Activated CD4-positive, alpha-beta T cell treated with anti-CD3 and anti-CD28 coated beads for 36 hours (primary cell): Measurements from ENCODE around the gene CDCP1. TPM values are rescaled to one million over a fixed set of nuclear protein-coding genes. Genes with fewer than 3 reads are reported as not detected.

Experiments used
- ATAC-seq: fragments of 200-7000 bp; cut with Tn5 transposase; one replicate; pipeline ENCODE4 v1.10.0; 2021; ENCODE audit warnings: mild to moderate bottlenecking, moderate library complexity
- CTCF ChIA-PET: fragments of 350-600 bp; sonication (Branson Sonifier 250); formaldehyde crosslinking; loops from one replicate; lab custom pipeline; 2021; ENCODE audit warnings: antibody characterized with exemption; lab: Charles Lee
- POLR2A ChIA-PET: fragments of 350-600 bp; sonication (Branson Sonifier 250); formaldehyde crosslinking; loops from one replicate; lab custom pipeline; 2021; ENCODE audit warnings: antibody characterized with exemption, inconsistent platforms; lab: Charles Lee
- DNase-seq: peaks from one replicate; pipeline ENCODE4 v3.0.0-alpha.2; 2020
- H3K27ac Mint-ChIP-seq: one replicate; pipeline ENCODE4 v1.8.0; 2021; ENCODE audit warnings: mixed read lengths
- H3K27me3 Mint-ChIP-seq: one replicate; pipeline ENCODE4 v1.8.0; 2021; ENCODE audit warnings: mixed read lengths
- H3K36me3 Mint-ChIP-seq: one replicate; pipeline ENCODE4 v1.8.0; 2021; ENCODE audit warnings: low read depth, mixed read lengths
- H3K4me1 Mint-ChIP-seq: one replicate; pipeline ENCODE4 v1.8.0; 2021; ENCODE audit warnings: mixed read lengths
- H3K4me3 Mint-ChIP-seq: one replicate; pipeline ENCODE4 v1.8.0; 2021; ENCODE audit warnings: mild to moderate bottlenecking, moderate library complexity, mixed read lengths
- H3K9me3 Mint-ChIP-seq: one replicate; pipeline ENCODE4 v1.8.0; 2021; ENCODE audit warnings: low read depth, mixed read lengths
- intact Hi-C, 2 experiments: fragments of 100-400 bp; cut with DNase I in 1 of 2; cut with micrococcal nuclease in 1 of 2; formaldehyde crosslinking; loops; one replicate each; pipeline versions ENCODE4 v1.14.2 to v1.15.1; 2022 to 2024; cut with DNase I, micrococcal nuclease
- total RNA-seq, 2 experiments: library from RNA; stranded (reverse); gene quantifications; one replicate each; pipeline ENCODE4 v1.2.3, GENCODE V29; 2021

CDCP1 gene
- total RNA-seq, 2 experiments from 2014 or later, result 3.7 to 5.8 TPM

DNA sequence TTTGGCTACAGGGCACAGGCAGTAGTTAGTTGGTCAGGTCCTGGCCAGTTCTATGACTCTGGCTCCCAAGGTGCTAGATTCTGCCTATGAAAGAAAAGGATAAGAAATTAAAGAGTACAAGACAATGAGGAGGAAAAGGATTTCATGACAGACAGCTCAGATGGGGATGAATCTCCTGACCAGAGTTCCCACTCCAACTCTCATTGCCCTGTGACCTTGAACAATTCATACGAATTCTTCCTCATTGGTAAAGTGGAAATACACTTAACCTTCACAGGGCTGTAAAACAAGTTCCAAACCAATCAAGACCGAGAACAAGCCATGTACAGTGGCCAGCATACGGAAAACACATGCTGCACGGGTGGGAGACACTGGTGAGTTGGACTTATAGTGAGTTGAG lies 96.4 kb downstream of the CDCP1 start:
- CTCF ChIA-PET, result interaction anchor here (0.6 to 1.5 kb wide), 5 partner anchors 8 to 157 kb away, joined by 3 to 8 read pairs (median 3); no protein-coding TSS in a partner anchor
- H3K4me1 Mint-ChIP-seq, result peaks cover 10% of the 10 kb centered on the region

DNA sequence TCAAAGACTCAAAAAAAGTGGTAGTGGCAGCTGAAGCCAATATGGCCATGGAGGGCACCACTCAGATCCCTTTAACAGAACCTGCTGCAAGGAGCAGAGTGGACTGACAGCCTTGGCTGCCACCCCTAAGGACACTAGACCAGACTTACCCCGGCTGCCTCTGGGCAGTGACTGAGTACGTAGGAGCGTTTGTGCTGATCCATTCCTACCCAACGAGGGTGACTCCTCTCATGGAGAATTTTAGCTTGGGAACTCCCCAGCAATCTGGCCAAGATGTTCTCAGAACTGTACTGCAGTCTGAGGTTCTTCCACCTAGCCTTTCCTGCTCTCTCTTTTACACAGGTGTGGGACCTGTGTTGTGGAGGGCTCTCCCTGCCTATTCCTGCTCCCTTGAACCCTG lies 97.9 kb downstream of the CDCP1 start:
- POLR2A ChIA-PET, result no interaction called here
- Mint-ChIP-seq H3K9me3 (no peaks in the 10 kb centered on the region), H3K36me3 (no peaks in the 10 kb centered on the region), H3K4me3 (no peak overlapping the region), H3K27ac (no peak overlapping the region), H3K4me1 (no peaks in the 10 kb centered on the region), H3K27me3 (peaks cover 7% of the 10 kb centered on the region)
- DNase-seq (no peak), ATAC-seq (no peak)
- intact Hi-C loops, result no loop called here
- CTCF ChIA-PET, result interaction anchor here (0.5 to 1.9 kb wide), 3 partner anchors 10 to 94 kb away, joined by 3 to 5 read pairs (median 4); no protein-coding TSS in a partner anchor

More for the DNA sequence above, 96.4 kb downstream of the CDCP1 start:
- no peaks in the 10 kb centered on the region for H3K36me3 Mint-ChIP-seq
- intact Hi-C loops, result no loop called here
- H3K27ac Mint-ChIP-seq, result no peak overlapping the region
- ATAC-seq (no peak), DNase-seq (no peak)
- POLR2A ChIA-PET, result no interaction called here
- no peaks in the 10 kb centered on the region for H3K9me3 Mint-ChIP-seq
- H3K27me3 Mint-ChIP-seq, result peaks cover 7% of the 10 kb centered on the region
- H3K4me3 Mint-ChIP-seq, result no peak overlapping the region

DNA sequence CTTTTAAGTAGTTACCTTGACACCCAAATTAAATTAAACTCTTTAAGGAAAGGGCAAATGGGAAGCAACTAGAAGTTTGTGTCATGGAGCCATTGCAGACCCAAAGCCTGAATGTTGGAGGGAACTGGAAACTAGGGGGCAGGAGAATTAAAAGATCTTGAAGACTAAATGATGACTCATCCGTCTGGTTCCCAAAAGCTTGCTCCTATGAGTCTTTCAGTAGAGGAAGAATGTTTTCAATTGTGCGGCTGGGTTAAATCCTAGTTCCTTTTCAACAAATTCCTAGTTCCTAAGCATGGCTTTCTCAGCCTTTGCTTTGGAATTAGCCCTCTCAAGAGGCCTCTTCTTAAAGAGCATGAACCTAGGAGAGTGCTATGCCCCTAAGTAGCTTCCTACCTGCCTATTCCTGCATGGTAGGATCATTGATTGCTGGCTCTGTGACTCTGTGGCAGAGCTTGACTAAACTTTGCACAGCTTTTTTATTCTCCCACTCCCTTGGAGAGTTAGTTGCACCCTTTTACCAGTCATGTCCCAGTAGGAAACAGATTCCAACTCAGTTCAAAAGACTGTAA lies 102.4 kb downstream of the CDCP1 start:
- intact Hi-C loops, result loop anchor here in 1 of 2 experiments (5.0 kb wide), 3 partner anchors 63 to 463 kb away; no protein-coding TSS in a partner anchor
- CTCF ChIA-PET, result interaction anchor here (1.5 to 9.4 kb wide), 3 partner anchors 11 to 323 kb away, joined by 3 to 210 read pairs (median 57); no protein-coding TSS in a partner anchor

DNA sequence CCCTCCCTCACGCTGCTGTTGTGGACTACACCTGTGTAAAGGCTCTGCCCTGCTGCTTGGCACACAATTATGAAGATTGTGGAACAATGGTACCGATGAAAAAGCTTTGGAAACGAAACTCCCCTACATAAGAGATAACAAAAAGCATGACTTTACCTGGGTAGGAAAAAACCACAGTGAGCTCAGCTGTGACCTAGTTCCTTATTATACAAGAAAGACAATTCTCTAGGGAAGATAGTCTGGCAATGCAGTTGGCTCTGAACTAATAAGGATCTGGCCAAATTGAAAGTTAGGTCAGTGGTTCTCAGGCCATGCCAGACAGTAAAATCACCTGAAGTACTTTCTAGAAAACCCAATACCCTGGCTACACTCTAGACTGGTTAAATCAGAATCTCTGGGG lies 104.0 kb downstream of the CDCP1 start:
- H3K27me3 Mint-ChIP-seq, result peaks cover 3% of the 10 kb centered on the region
- H3K9me3 Mint-ChIP-seq, result no peaks in the 10 kb centered on the region
- intact Hi-C loops, result loop anchor here in 1 of 2 experiments (5.0 kb wide), 3 partner anchors 65 to 465 kb away; no protein-coding TSS in a partner anchor
- CTCF ChIA-PET, result interaction anchor here (0.6 to 9.4 kb wide), 27 partner anchors 8 to 618 kb away, joined by 3 to 210 read pairs (median 4); no protein-coding TSS in a partner anchor
- no peak for DNase-seq
- H3K27ac Mint-ChIP-seq, result no peak overlapping the region
- H3K4me1 Mint-ChIP-seq, result peaks cover 23% of the 10 kb centered on the region
- POLR2A ChIA-PET, result interaction anchor here (1.5 kb wide), 1 partner anchor 168 kb away, joined by 3 read pairs; no protein-coding TSS in a partner anchor
- no peak overlapping the region for H3K4me3 Mint-ChIP-seq
- no peaks in the 10 kb centered on the region for H3K36me3 Mint-ChIP-seq
- no peak for ATAC-seq

More for the DNA sequence above, 102.4 kb downstream of the CDCP1 start:
- POLR2A ChIA-PET, result no interaction called here
- no peak for DNase-seq
- peaks cover 3% of the 10 kb centered on the region for H3K27me3 Mint-ChIP-seq
- H3K4me3 Mint-ChIP-seq, result no peak overlapping the region
- no peaks in the 10 kb centered on the region for H3K36me3 Mint-ChIP-seq
- peaks cover 23% of the 10 kb centered on the region for H3K4me1 Mint-ChIP-seq
- no peak for ATAC-seq
- H3K9me3 Mint-ChIP-seq, result no peaks in the 10 kb centered on the region
- no peak overlapping the region for H3K27ac Mint-ChIP-seq

DNA sequence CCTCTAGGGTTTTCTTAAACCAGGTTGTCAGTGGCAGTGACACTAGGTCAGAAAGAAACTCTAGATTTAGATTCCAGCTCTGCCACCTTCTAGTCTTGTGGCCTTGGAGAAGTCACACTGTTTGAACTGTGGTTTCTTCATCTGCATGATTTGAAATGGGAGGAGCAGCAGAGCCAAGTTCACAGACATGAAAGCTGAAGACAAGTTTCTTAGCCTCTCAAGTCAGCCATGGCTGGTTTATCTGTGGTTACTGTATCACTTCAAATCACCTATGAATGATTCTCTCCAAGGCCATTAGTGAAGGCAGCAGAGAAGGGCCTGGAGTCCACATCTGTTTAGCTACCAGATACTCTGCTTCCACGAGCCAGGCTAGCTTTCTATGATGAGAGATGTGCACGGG lies 104.5 kb downstream of the CDCP1 start:
- intact Hi-C loops, result loop anchor here in 1 of 2 experiments (5.0 kb wide), 3 partner anchors 66 to 466 kb away; no protein-coding TSS in a partner anchor
- POLR2A ChIA-PET, result interaction anchor here (1.5 kb wide), 1 partner anchor 169 kb away, joined by 3 read pairs; no protein-coding TSS in a partner anchor
- DNase-seq (no peak), ATAC-seq (peak; percentile 17)
- peaks cover 27% of the 10 kb centered on the region for H3K4me1 Mint-ChIP-seq
- CTCF ChIA-PET, result interaction anchor here (0.7 to 9.4 kb wide), 37 partner anchors 8 to 618 kb away, joined by 3 to 210 read pairs (median 4); partner anchors contain the start of gene CDCP1
- peaks cover 7% of the 10 kb centered on the region for H3K27me3 Mint-ChIP-seq
- no peak overlapping the region for H3K4me3 Mint-ChIP-seq
- no peaks in the 10 kb centered on the region for H3K9me3 Mint-ChIP-seq
- H3K36me3 Mint-ChIP-seq, result no peaks in the 10 kb centered on the region
- H3K27ac Mint-ChIP-seq, result no peak overlapping the region

DNA sequence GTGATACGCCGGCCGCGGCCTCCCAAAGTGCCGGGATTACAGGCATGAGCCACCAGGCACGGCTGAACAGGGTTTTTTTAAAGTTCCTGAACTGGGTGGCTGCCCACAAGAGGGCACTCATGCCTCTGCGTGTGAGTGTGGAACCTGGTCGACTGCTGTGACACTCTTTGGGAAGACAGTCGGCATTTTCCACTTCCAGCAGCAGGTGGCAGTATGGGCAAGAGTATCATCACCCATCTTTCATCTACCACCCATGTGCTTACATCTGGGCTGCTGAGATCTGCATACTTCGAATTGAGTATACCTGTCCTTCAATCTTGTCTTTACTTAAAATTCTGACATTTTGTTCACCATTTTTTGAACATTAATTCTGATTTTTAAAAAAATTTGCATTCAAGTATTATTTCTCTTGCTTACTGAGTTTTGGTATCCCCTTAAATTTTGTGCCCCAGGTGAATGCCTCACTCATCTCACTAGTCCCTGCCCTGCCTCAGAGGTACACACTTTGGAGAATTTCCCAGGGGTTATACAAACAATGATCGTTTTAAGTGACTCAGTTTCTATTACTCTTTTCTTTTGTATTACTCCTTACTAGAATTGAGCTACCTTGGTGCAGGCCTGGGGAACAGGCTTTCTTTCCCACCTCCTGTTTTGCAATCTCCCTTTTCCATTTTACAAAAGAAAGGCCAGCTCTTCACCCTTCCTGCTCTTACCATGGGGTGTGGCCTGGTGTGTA lies 108.3 kb downstream of the CDCP1 start:
- peaks cover 45% of the 10 kb centered on the region for H3K4me1 Mint-ChIP-seq
- H3K36me3 Mint-ChIP-seq, result no peaks in the 10 kb centered on the region
- intact Hi-C loops, result loop anchor here (1.0 to 10.0 kb wide), 14 partner anchors 17 to 1041 kb away; partner anchors contain the start of gene TMEM158 (in 1 of the 2)
- no peak overlapping the region for H3K4me3 Mint-ChIP-seq
- no peak overlapping the region for H3K27ac Mint-ChIP-seq
- ATAC-seq, result peak; percentile 84
- ChIA-PET POLR2A (interaction anchor here (0.6 kb wide), 2 partner anchors 409 to 462 kb away, joined by 3 read pairs; no protein-coding TSS in a partner anchor), CTCF (interaction anchor here (0.6 to 9.4 kb wide), 33 partner anchors 8 to 1041 kb away, joined by 3 to 210 read pairs (median 3); partner anchors contain the start of gene LIMD1)
- peaks cover 15% of the 10 kb centered on the region for H3K27me3 Mint-ChIP-seq
- peak; percentile 95 for DNase-seq
- no peaks in the 10 kb centered on the region for H3K9me3 Mint-ChIP-seq

DNA sequence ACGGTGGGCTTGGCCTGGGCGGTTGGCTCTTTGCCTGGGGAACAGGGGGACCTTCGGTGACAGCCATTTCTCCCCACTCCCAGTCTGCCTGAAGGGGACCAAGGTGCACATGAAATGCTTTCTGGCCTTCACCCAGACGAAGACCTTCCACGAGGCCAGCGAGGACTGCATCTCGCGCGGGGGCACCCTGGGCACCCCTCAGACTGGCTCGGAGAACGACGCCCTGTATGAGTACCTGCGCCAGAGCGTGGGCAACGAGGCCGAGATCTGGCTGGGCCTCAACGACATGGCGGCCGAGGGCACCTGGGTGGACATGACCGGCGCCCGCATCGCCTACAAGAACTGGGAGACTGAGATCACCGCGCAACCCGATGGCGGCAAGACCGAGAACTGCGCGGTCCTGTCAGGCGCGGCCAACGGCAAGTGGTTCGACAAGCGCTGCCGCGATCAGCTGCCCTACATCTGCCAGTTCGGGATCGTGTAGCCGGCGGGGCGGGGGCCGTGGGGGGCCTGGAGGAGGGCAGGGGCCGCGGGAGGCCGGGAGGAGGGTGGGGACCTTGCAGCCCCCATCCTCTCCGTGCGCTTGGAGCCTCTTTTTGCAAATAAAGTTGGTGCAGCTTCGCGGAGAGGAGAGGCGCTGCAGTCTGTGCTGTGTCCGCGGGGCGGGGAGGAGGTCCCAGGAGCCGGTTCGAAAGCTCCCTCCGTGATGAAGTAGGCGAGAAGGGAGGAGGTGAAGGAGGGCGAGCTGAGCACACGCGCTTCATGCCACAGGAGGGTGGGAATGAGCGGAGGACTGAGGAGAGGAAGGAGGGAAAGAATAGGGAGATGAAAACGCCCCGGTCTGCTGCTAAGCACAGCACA lies 110.5 kb downstream of the CDCP1 start:
- Mint-ChIP-seq H3K9me3 (no peaks in the 10 kb centered on the region), H3K4me1 (peaks cover 28% of the 10 kb centered on the region), H3K27ac (no peak overlapping the region), H3K36me3 (no peaks in the 10 kb centered on the region), H3K4me3 (peak overlapping the region; percentile 33), H3K27me3 (peaks cover 14% of the 10 kb centered on the region)
- POLR2A ChIA-PET, result interaction anchor here (0.7 kb wide), 1 partner anchor 59 kb away, joined by 4 read pairs; the partner anchor contains the start of genes EXOSC7 and ZDHHC3
- intact Hi-C loops, result loop anchor here (2.0 to 10.0 kb wide), 8 partner anchors 307 to 1043 kb away; no protein-coding TSS in a partner anchor
- no peak for ATAC-seq
- DNase-seq, result peak; percentile 42
- CTCF ChIA-PET, result interaction anchor here (0.6 to 9.4 kb wide), 19 partner anchors 8 to 1470 kb away, joined by 3 to 210 read pairs (median 4); no protein-coding TSS in a partner anchor

DNA sequence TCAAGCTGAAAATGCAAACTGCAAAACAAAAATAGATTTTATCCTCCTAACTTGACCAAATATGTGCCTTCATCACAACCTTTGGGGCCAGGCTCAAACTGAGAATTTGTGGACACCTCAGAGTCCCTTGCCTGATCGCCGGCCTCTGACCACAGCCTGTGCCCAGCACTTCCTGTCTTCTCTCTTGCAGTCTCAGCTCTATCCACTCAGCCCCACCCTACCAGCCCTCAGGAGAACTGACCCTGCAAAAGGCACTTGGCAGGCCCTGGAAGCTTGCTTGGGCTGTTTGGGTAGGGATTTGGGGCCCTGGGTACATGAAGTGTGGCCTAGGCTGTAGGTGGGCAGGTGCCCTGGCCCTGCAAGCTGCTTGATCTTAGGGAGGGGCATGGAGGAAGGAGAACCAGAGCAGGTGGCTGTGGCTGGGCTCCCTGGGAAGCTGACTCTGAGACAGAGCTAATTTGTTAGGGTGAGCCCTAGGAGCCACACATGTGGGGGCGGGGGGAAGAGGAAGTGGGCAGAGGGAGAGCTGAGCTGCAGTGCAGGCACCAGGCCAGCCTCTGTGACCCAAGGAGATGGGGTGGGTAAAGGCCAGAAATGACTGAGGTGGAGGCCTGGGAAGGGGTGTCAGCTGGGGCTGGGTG lies 111.4 kb downstream of the CDCP1 start:
- Mint-ChIP-seq H3K4me1 (peaks cover 22% of the 10 kb centered on the region), H3K9me3 (no peaks in the 10 kb centered on the region), H3K27me3 (peaks cover 14% of the 10 kb centered on the region), H3K27ac (no peak overlapping the region), H3K4me3 (no peak overlapping the region), H3K36me3 (no peaks in the 10 kb centered on the region)
- ChIA-PET POLR2A (no interaction called here), CTCF (interaction anchor here (0.6 to 1.3 kb wide), 6 partner anchors 21 to 625 kb away, joined by 3 to 5 read pairs (median 4); no protein-coding TSS in a partner anchor)
- intact Hi-C loops, result loop anchor here (5.0 to 10.0 kb wide), 4 partner anchors 308 to 893 kb away; no protein-coding TSS in a partner anchor
- DNase-seq, result peak; percentile 53
- no peak for ATAC-seq

DNA sequence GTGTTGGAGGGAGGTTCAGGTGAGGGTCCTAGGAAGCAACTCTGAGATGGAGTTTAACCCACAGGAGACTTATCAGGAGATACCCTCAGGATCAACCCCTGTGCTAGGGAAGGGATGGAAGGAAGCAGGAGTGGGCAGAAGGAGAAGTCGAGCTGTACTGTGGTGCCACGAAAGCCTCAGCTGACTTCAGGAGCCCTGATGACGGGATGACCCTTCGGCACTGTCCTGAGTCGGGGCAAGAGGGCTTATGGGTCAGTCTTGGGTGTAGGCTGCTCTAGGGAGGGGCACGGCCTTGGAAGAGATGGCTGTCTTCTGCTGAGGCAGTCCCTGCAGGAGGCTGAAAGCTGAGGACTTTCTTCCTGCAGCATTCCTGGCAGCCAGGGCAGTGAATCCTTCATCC lies 112.4 kb downstream of the CDCP1 start:
- no peak for ATAC-seq
- Mint-ChIP-seq H3K4me1 (peaks cover 22% of the 10 kb centered on the region), H3K36me3 (no peaks in the 10 kb centered on the region), H3K9me3 (no peaks in the 10 kb centered on the region), H3K27ac (no peak overlapping the region), H3K4me3 (no peak overlapping the region), H3K27me3 (peaks cover 14% of the 10 kb centered on the region)
- ChIA-PET POLR2A (no interaction called here), CTCF (interaction anchor here (0.7 to 1.3 kb wide), 5 partner anchors 8 to 627 kb away, joined by 3 to 5 read pairs (median 4); no protein-coding TSS in a partner anchor)
- DNase-seq, result no peak
- intact Hi-C loops, result loop anchor here in 1 of 2 experiments (10.0 kb wide), 1 partner anchor 499 kb away; no protein-coding TSS in a partner anchor
